T-cell (primary cell): Measurements from ENCODE around the gene KRT222. TPM values are rescaled to one million over a fixed set of nuclear protein-coding genes. Genes with fewer than 3 reads are reported as not detected.

Experiments used
- ATAC-seq, 4 experiments: fragments of 200-7000 bp in 3 of 4; fragments of 150-1000 bp in 1 of 4; cut with Tn5 transposase; replicated peaks in 1 of 4; 1 replicate in 3 of 4; 2 replicates in 1 of 4; pipeline ENCODE4 v1.10.0; 2021; ENCODE audit warnings: moderate library complexity in 3 of 4, mild to moderate bottlenecking in 2 of 4, moderate number of reproducible peaks in 1 of 4
- CTCF ChIA-PET, 2 donors: fragments of 300-600 bp; sonication (Branson Sonifier 250); formaldehyde crosslinking; loops; one replicate each; lab custom pipeline; 2022; ENCODE audit warnings: antibody characterized with exemption in 2 of 2; lab: Charles Lee
- POLR2A ChIA-PET, 2 donors: fragments of 300-600 bp; sonication (Branson Sonifier 250); formaldehyde crosslinking; loops; one replicate each; lab custom pipeline; 2022; ENCODE audit warnings: antibody characterized with exemption in 2 of 2; lab: Charles Lee
- DNase-seq, 35 experiments: peaks; one replicate each; pipeline versions ENCODE4 v3.0.0 to v3.0.0-alpha.2; 2013 to 2023
- H3K27ac ChIP-seq: one replicate; pipeline ENCODE4 v1.5.1; 2013; ENCODE audit warnings: low read length
- H3K27me3 ChIP-seq, 2 experiments: replicated peaks in 1 of 2; 1 replicate in 1 of 2; 2 replicates in 1 of 2; pipeline versions ENCODE4 v1.6.1 to v1.7.0; 2013; ENCODE audit warnings: low read length in 1 of 2, mixed read lengths in 1 of 2; ENCODE audit not compliant: control insufficient read depth in 2 of 2, insufficient read depth in 2 of 2; ENCODE audit errors: extremely low read depth in 1 of 2
- H3K36me3 ChIP-seq, 2 donors: 1 replicate in 1 of 2; 2 replicates in 1 of 2; pipeline versions ENCODE4 v1.6.1 to v1.7.0; 2013; ENCODE audit warnings: low read length in 1 of 2; ENCODE audit not compliant: control insufficient read depth in 2 of 2, insufficient read depth in 1 of 2; ENCODE audit errors: extremely low read depth in 1 of 2
- H3K4me1 ChIP-seq, 2 experiments: 1 replicate in 1 of 2; 2 replicates in 1 of 2; pipeline versions ENCODE4 v1.6.1 to v1.7.0; 2013; ENCODE audit warnings: low read length in 2 of 2, mixed read lengths in 1 of 2; ENCODE audit not compliant: insufficient read depth in 2 of 2, control insufficient read depth in 1 of 2; ENCODE audit errors: extremely low read depth in 1 of 2
- H3K4me3 ChIP-seq, 2 donors: 1 replicate in 1 of 2; 2 replicates in 1 of 2; pipeline versions ENCODE4 v1.5.1 to v1.7.0; 2013; ENCODE audit warnings: mild to moderate bottlenecking in 2 of 2, low read length in 1 of 2, moderate library complexity in 1 of 2; ENCODE audit not compliant: control insufficient read depth in 1 of 2; ENCODE audit errors: extremely low read depth in 1 of 2
- H3K9me3 ChIP-seq: 2 replicates; pipeline ENCODE4 v1.7.0; 2013
- H3K27ac Mint-ChIP-seq, 2 donors: one replicate each; pipeline ENCODE4 v1.8.0; 2020 to 2021; ENCODE audit warnings: mild to moderate bottlenecking in 2 of 2, mixed read lengths in 2 of 2
- H3K27me3 Mint-ChIP-seq, 2 donors: one replicate each; pipeline ENCODE4 v1.8.0; 2021 to 2022; ENCODE audit warnings: mixed read lengths in 2 of 2
- H3K36me3 Mint-ChIP-seq: one replicate; pipeline ENCODE4 v1.8.0; 2021; ENCODE audit warnings: mixed read lengths
- H3K4me1 Mint-ChIP-seq, 3 donors: one replicate each; pipeline ENCODE4 v1.8.0; 2020 to 2022; ENCODE audit warnings: mixed read lengths in 3 of 3, mild to moderate bottlenecking in 1 of 3
- H3K4me3 Mint-ChIP-seq, 3 donors: one replicate each; pipeline ENCODE4 v1.8.0; 2020 to 2022; ENCODE audit warnings: mild to moderate bottlenecking in 3 of 3, mixed read lengths in 3 of 3, moderate library complexity in 3 of 3
- H3K9me3 Mint-ChIP-seq, 3 donors: one replicate each; pipeline ENCODE4 v1.8.0; 2020 to 2022; ENCODE audit warnings: mixed read lengths in 3 of 3
- WGBS: methylation state at CpG from one replicate; pipeline ENCODE4 v1.1.5; 2013; ENCODE audit warnings: missing lambda C conversion rate; ENCODE audit not compliant: insufficient coverage; 5-methylcytosine and 5-hydroxymethylcytosine counted together
- total RNA-seq, 35 experiments: library from RNA in 6 of 35; stranded (reverse) in 6 of 35; fragments of 120-200 nt in 1 of 35; gene quantifications; one replicate each; pipeline versions ENCODE4 v1.2.1 to v1.2.4 and lab custom pipeline; 2013 to 2026

KRT222 gene
- total RNA-seq, 5 donors from 2014 or later (not counting 1 experiment from before 2014, with no cell fraction given), result not detected

- ChIA-PET CTCF (interaction anchor here in 1 of 2 donors (0.5 to 1.8 kb wide), 2 partner anchors 19 to 46 kb away, joined by 3 to 4 read pairs; no protein-coding TSS in a partner anchor), POLR2A (interaction anchor here in 1 of 2 donors (0.8 to 1.5 kb wide), 3 partner anchors 22 to 69 kb away, joined by 3 to 4 read pairs (median 3); no protein-coding TSS in a partner anchor)
- DNase-seq (no peak), ATAC-seq (no peak)
- WGBS, result 78% methylated on average over 6 of the region's 12 CpGs
- Mint-ChIP-seq H3K27me3 (no peaks in the 10 kb centered on the region), H3K27ac (no peak overlapping the region), H3K9me3 (no peaks in the 10 kb centered on the region), H3K4me3 (no peak overlapping the region), H3K36me3 (peaks cover 3% of the 10 kb centered on the region), H3K4me1 (peaks cover 46 to 62% (median 51%) of the 10 kb centered on the region in 3 donors)
- no peaks in the 10 kb centered on the region for H3K27me3 ChIP-seq
- H3K27ac ChIP-seq, result no peak overlapping the region
- H3K36me3 ChIP-seq, result peaks cover 0 to 13% of the 10 kb centered on the region in 2 donors
- H3K4me1 ChIP-seq, result peaks cover 22 to 23% of the 10 kb centered on the region in 2 experiments
- no peaks in the 10 kb centered on the region for H3K9me3 ChIP-seq
- H3K4me3 ChIP-seq, result no peak overlapping the region
Observed at GRCh38 chr17:40623419-40624210, 41.4 kb downstream of the KRT222 start.

GRCh38 chr17:40622509-40622928 is 42.5 kb downstream of the KRT222 start:
- 0% methylated on average over 1 of the region's 3 CpGs for WGBS
- Mint-ChIP-seq H3K4me3 (peak overlapping the region in 2 of 3 donors; percentile 34 to 51), H3K27ac (peak overlapping the region; percentile 78 to 84), H3K27me3 (no peaks in the 10 kb centered on the region), H3K4me1 (peaks cover 46 to 66% (median 50%) of the 10 kb centered on the region in 3 donors), H3K36me3 (no peaks in the 10 kb centered on the region), H3K9me3 (no peaks in the 10 kb centered on the region)
- DNase-seq, result peak in 4 of 35 experiments; percentile 20 to 72 (median 34)
- ATAC-seq, result peak; percentile 72 to 84 (median 78)
- POLR2A ChIA-PET, result interaction anchor here in 1 of 2 donors (0.6 to 0.7 kb wide), 2 partner anchors 33 to 524 kb away, joined by 3 read pairs; no protein-coding TSS in a partner anchor
- H3K27ac ChIP-seq, result peak overlapping the region; percentile 25
- CTCF ChIA-PET, result interaction anchor here (0.6 to 1.1 kb wide), 5 partner anchors 13 to 65 kb away, joined by 3 to 5 read pairs (median 3); no protein-coding TSS in a partner anchor
- H3K9me3 ChIP-seq, result no peaks in the 10 kb centered on the region
- peaks cover 22 to 23% of the 10 kb centered on the region in 2 experiments for H3K4me1 ChIP-seq
- H3K27me3 ChIP-seq, result no peaks in the 10 kb centered on the region
- H3K4me3 ChIP-seq, result peak overlapping the region in 1 of 2 donors; percentile 8
- H3K36me3 ChIP-seq, result peaks cover 0 to 3% of the 10 kb centered on the region in 2 donors

GRCh38 chr17:40621578-40621977 is 43.4 kb downstream of the KRT222 start:
- Mint-ChIP-seq H3K36me3 (no peaks in the 10 kb centered on the region), H3K4me3 (peak overlapping the region in 1 of 3 donors; percentile 8), H3K4me1 (peaks cover 50 to 72% (median 55%) of the 10 kb centered on the region in 3 donors), H3K9me3 (no peaks in the 10 kb centered on the region), H3K27me3 (no peaks in the 10 kb centered on the region), H3K27ac (no peak overlapping the region)
- Histone ChIP-seq H3K36me3 (no peaks in the 10 kb centered on the region), H3K4me3 (no peak overlapping the region), H3K9me3 (no peaks in the 10 kb centered on the region), H3K27ac (no peak overlapping the region), H3K27me3 (no peaks in the 10 kb centered on the region), H3K4me1 (peaks cover 22 to 29% of the 10 kb centered on the region in 2 experiments)
- ChIA-PET CTCF (interaction anchor here in 1 of 2 donors (0.9 kb wide), 1 partner anchor 71 kb away, joined by 4 read pairs; no protein-coding TSS in a partner anchor), POLR2A (interaction anchor here in 1 of 2 donors (0.7 kb wide), 1 partner anchor 523 kb away, joined by 3 read pairs; no protein-coding TSS in a partner anchor)
- no peak for DNase-seq
- WGBS, result 98% methylated on average over 5 of the region's 8 CpGs
- no peak for ATAC-seq

- no peak overlapping the region for H3K27ac Mint-ChIP-seq
- WGBS, result 100% methylated on average over 2 of the region's 6 CpGs
- POLR2A ChIA-PET, result interaction anchor here in 1 of 2 donors (0.6 to 0.7 kb wide), 2 partner anchors 62 to 198 kb away, joined by 3 read pairs; no protein-coding TSS in a partner anchor
Observed at GRCh38 chr17:40621019-40621418, 44.0 kb downstream of the KRT222 start.

DNA sequence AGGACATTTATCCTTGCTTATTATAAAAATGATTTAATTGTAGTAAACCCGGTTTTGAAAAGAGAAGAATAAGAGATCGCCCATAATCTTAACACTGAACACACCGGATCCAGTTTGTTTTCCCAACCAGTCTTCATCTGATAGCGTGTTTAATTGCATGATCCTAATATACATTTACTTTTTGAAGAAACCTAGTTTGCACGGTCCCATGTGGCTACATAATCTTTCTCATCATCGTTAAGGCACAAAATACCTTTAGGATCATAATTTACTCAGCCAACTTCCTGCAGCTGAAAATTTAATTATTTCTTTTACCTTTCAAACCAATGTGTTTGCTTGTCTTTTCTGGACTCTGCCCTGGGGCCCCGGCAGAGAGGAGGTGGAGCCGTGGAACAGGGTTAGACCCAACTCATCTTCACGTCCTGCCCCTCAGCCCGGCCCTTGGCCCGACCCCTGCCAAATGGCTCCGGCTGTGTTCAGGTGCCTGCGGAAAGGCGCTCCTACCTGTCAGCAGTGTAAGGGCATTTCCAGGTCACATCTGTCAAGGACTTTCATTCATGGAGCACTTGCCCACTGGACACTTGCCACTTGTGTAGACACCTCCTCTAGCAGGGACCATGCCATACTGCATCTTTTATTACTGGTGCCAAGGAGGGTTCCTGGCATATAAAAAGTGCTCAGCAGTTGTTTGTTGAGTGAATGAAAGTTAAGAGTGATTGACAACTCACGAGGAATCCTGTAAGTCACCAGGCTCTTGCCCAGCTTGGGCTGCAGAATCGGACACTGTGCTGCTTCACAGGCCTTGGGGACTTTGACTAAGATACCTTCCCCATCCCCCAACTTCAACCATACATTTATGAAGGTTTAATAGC is 46.0 kb downstream of the KRT222 start:
- peaks cover 36 to 52% of the 10 kb centered on the region in 2 experiments for H3K4me1 ChIP-seq
- CTCF ChIA-PET, result interaction anchor here (0.5 to 1.5 kb wide), 19 partner anchors 9 to 1072 kb away, joined by 3 to 10 read pairs (median 5); no protein-coding TSS in a partner anchor
- H3K27ac ChIP-seq, result no peak overlapping the region
- Mint-ChIP-seq H3K36me3 (no peaks in the 10 kb centered on the region), H3K27me3 (no peaks in the 10 kb centered on the region), H3K9me3 (no peaks in the 10 kb centered on the region), H3K4me1 (peaks cover 61 to 82% (median 62%) of the 10 kb centered on the region in 3 donors), H3K27ac (no peak overlapping the region), H3K4me3 (peak overlapping the region in 1 of 3 donors; percentile 76)
- H3K4me3 ChIP-seq, result no peak overlapping the region
- POLR2A ChIA-PET, result interaction anchor here in 1 of 2 donors (1.0 kb wide), 1 partner anchor 65 kb away, joined by 3 read pairs; no protein-coding TSS in a partner anchor
- ATAC-seq, result no peak
- no peaks in the 10 kb centered on the region for H3K27me3 ChIP-seq
- WGBS, result 98% methylated on average over 9 of the region's 16 CpGs
- H3K9me3 ChIP-seq, result no peaks in the 10 kb centered on the region
- H3K36me3 ChIP-seq, result no peaks in the 10 kb centered on the region
- no peak for DNase-seq

More at GRCh38 chr17:40621019-40621418, 44.0 kb downstream of the KRT222 start:
- Mint-ChIP-seq H3K4me3 (peak overlapping the region in 1 of 3 donors; percentile 8), H3K36me3 (no peaks in the 10 kb centered on the region), H3K27me3 (no peaks in the 10 kb centered on the region), H3K4me1 (peaks cover 55 to 78% (median 60%) of the 10 kb centered on the region in 3 donors), H3K9me3 (no peaks in the 10 kb centered on the region)
- no peaks in the 10 kb centered on the region for H3K27me3 ChIP-seq
- H3K9me3 ChIP-seq, result no peaks in the 10 kb centered on the region
- CTCF ChIA-PET, result interaction anchor here in 1 of 2 donors (0.9 to 1.5 kb wide), 4 partner anchors 58 to 72 kb away, joined by 3 to 10 read pairs (median 4); no protein-coding TSS in a partner anchor
- no peaks in the 10 kb centered on the region for H3K36me3 ChIP-seq
- H3K4me3 ChIP-seq, result no peak overlapping the region
- H3K4me1 ChIP-seq, result peaks cover 23 to 35% of the 10 kb centered on the region in 2 experiments
- DNase-seq, result no peak
- H3K27ac ChIP-seq, result no peak overlapping the region
- ATAC-seq, result no peak
